Activated naive CD4-positive, alpha-beta T cell treated with anti-CD3 and anti-CD28 coated beads for 36 hours (primary cell): ENCODE measurements around the gene KCNN1. TPM values are rescaled to one million over a fixed set of nuclear protein-coding genes. Genes with fewer than 3 reads are reported as not detected.

ENCODE experiments used
- total RNA-seq, 2 experiments: library from RNA; stranded (reverse); gene quantifications; one replicate each; pipeline ENCODE4 v1.2.3, GENCODE V29; 2021

KCNN1 gene
- total RNA-seq, 2 experiments from 2014 or later: 0.21 to 0.30 TPM

Other genes with a start within 250 kb of the KCNN1 start
- 10 to 100 TPM; 46.8 to 51.8 TPM for gene MAP1S, start 247.6 kb upstream of the KCNN1 start, total RNA-seq
- 10 to 100 TPM; 48.9 to 56.8 TPM for gene FCHO1, start 215.6 kb upstream of the KCNN1 start, total RNA-seq
- under 1 TPM; 0.17 to 0.19 TPM for gene B3GNT3, start 172.0 kb upstream of the KCNN1 start, total RNA-seq
- gene INSL3, start 145.6 kb upstream of the KCNN1 start, total RNA-seq: 1 to 10 TPM; 5.7 to 5.9 TPM
- gene JAK3, start 119.1 kb upstream of the KCNN1 start, total RNA-seq: 100 to 1,000 TPM; 231 to 235 TPM
- gene RPL18A, start 107.2 kb upstream of the KCNN1 start, total RNA-seq: 1,000 to 10,000 TPM; 4,021 to 4,160 TPM
- 1 to 10 TPM; 1.1 to 1.2 TPM for gene SLC5A5, start 95.2 kb upstream of the KCNN1 start, total RNA-seq
- 100 to 1,000 TPM; 107 to 118 TPM for gene CCDC124, start 34.1 kb upstream of the KCNN1 start, total RNA-seq
- 10 to 100 TPM; 17.7 to 19.0 TPM for gene ARRDC2, start 41.1 kb downstream of the KCNN1 start, total RNA-seq
- gene IL12RB1, start 119.8 kb downstream of the KCNN1 start, total RNA-seq: 10 to 100 TPM; 10.1 to 14.4 TPM
- gene MAST3, start 130.7 kb downstream of the KCNN1 start, total RNA-seq: 10 to 100 TPM; 12.8 to 13.5 TPM
- gene PIK3R2, start 186.1 kb downstream of the KCNN1 start, total RNA-seq: 10 to 100 TPM; 16.1 to 16.3 TPM
- 10 to 100 TPM; 19.0 to 20.8 TPM for gene IFI30, start 206.7 kb downstream of the KCNN1 start, total RNA-seq
- gene MPV17L2, start 226.1 kb downstream of the KCNN1 start, total RNA-seq: 1 to 10 TPM; 6.3 to 6.5 TPM
- gene RAB3A, start 236.9 kb downstream of the KCNN1 start, total RNA-seq: 1 to 10 TPM; 3.8 to 6.0 TPM